Muscle of leg (tissue), 11 donors: Measurements from ENCODE around the gene NCAPD2. TPM values are rescaled to one million over a fixed set of nuclear protein-coding genes. Genes with fewer than 3 reads are reported as not detected.
"Not testable (repeated sequence)": the region's sequence is repeated elsewhere in the genome, so short reads cannot be mapped to it uniquely, and the experiment has no call there.

Source experiments
- DNase-seq: peaks from one replicate; pipeline ENCODE4 v3.0.0; 2013
- H3K27ac ChIP-seq: one replicate; pipeline ENCODE4 v1.5.1; 2013; ENCODE audit warnings: mild to moderate bottlenecking, low read length, control low read depth
- H3K27me3 ChIP-seq: one replicate; pipeline ENCODE4 v1.6.1; 2013; ENCODE audit warnings: low read length; ENCODE audit not compliant: control insufficient read depth, insufficient read depth
- H3K36me3 ChIP-seq: one replicate; pipeline ENCODE4 v1.6.1; 2013; ENCODE audit warnings: low read length; ENCODE audit not compliant: control insufficient read depth, insufficient read depth
- H3K4me1 ChIP-seq: one replicate; pipeline ENCODE4 v1.6.1; 2013; ENCODE audit warnings: low read length; ENCODE audit not compliant: control insufficient read depth, insufficient read depth
- H3K4me3 ChIP-seq: one replicate; pipeline ENCODE4 v1.5.1; 2013; ENCODE audit warnings: low read length, control low read depth
- H3K9me3 ChIP-seq: replicated peaks from 2 replicates; pipeline ENCODE4 v1.6.1; 2013; ENCODE audit warnings: low read depth, low read length; ENCODE audit not compliant: control insufficient read depth
- WGBS: methylation state at CpG from one replicate; pipeline ENCODE4 v1.1.5; 2013; ENCODE audit warnings: missing lambda C conversion rate; ENCODE audit not compliant: insufficient coverage; 5-methylcytosine and 5-hydroxymethylcytosine counted together
- polyA plus RNA-seq, 8 donors: library from polyadenylated mRNA; unstranded; fragments of 120-200 nt; gene quantifications; one replicate each; pipeline versions ENCODE4 v1.2.1 to v1.2.3, GENCODE V29; 2013; ENCODE audit warnings: inconsistent platforms in 1 of 8, low replicate concordance in 1 of 8; ENCODE audit not compliant: insufficient read length in 8 of 8, insufficient read depth in 1 of 8
- total RNA-seq: library from RNA; stranded (reverse); fragments of 120-200 nt; gene quantifications from one replicate; pipeline ENCODE4 v1.2.4, GENCODE V29; 2013

The NCAPD2 gene
- total and polyA plus RNA-seq, 9 donors = 24.4 to 52.0 (median 40.2) TPM

- 0% methylated on average over 26 of the region's 39 CpGs for WGBS
- H3K9me3 ChIP-seq = no peaks in the 10 kb centered on the region
- peak within 1 kb of the TSS; percentile 93 for H3K4me3 ChIP-seq
- peak; percentile 98 for DNase-seq
- H3K27ac ChIP-seq = peak within 1 kb of the TSS; percentile 99
- no peaks in the 10 kb centered on the region for H3K27me3 ChIP-seq
- peaks cover 21% of the 10 kb centered on the region for H3K36me3 ChIP-seq
- H3K4me1 ChIP-seq = peaks cover 14% of the 10 kb centered on the region
Observed at GRCh38 chr12:6492838-6493496, 935 bp upstream of the NCAPD2 start, which contains the start of gene MRPL51. Gene MRPL51 (minus strand): TSS chr12:6493262. CDS start chr12:6493136, 126 bp downstream.

GRCh38 chr12:6494258-6494743 lies 399 bp downstream of the NCAPD2 start:
- peak overlapping the region; percentile 85 for H3K27ac ChIP-seq
- peak overlapping the region; percentile 93 for H3K4me3 ChIP-seq
- peaks cover 14% of the 10 kb centered on the region for H3K4me1 ChIP-seq
- H3K9me3 ChIP-seq = no peaks in the 10 kb centered on the region
- peaks cover 30% of the 10 kb centered on the region for H3K36me3 ChIP-seq
- WGBS = no CpG with 5 or more reads among the region's 14 CpGs
- DNase-seq = no peak
- no peaks in the 10 kb centered on the region for H3K27me3 ChIP-seq

- H3K4me1 ChIP-seq = peaks cover 14% of the 10 kb centered on the region
- DNase-seq = no peak
- peak overlapping the region; percentile 93 for H3K4me3 ChIP-seq
- peaks cover 37% of the 10 kb centered on the region for H3K36me3 ChIP-seq
- H3K9me3 ChIP-seq = no peaks in the 10 kb centered on the region
- no peak overlapping the region for H3K27ac ChIP-seq
- no peaks in the 10 kb centered on the region for H3K27me3 ChIP-seq
- no CpG with 5 or more reads among the region's 1 CpG for WGBS
Observed at GRCh38 chr12:6494968-6495367, 1.1 kb downstream of the NCAPD2 start.

- not testable (repeated sequence) for H3K4me3 ChIP-seq, H3K27me3 ChIP-seq, H3K27ac ChIP-seq, DNase-seq, H3K9me3 ChIP-seq
- peaks cover 12% of the 10 kb centered on the region for H3K4me1 ChIP-seq
- no CpG with 5 or more reads among the region's 3 CpGs for WGBS
- H3K36me3 ChIP-seq = peaks cover 41% of the 10 kb centered on the region
Observed at GRCh38 chr12:6497291-6497690, 3.4 kb downstream of the NCAPD2 start.

GRCh38 chr12:6500466-6500865 lies 6.6 kb downstream of the NCAPD2 start:
- no peaks in the 10 kb centered on the region for H3K27me3 ChIP-seq
- no peak for DNase-seq
- no peak overlapping the region for H3K4me3 ChIP-seq
- H3K4me1 ChIP-seq = no peaks in the 10 kb centered on the region
- no peaks in the 10 kb centered on the region for H3K9me3 ChIP-seq
- H3K27ac ChIP-seq = no peak overlapping the region
- WGBS = 80% methylated on average over 2 of the region's 2 CpGs
- H3K36me3 ChIP-seq = peaks cover 45% of the 10 kb centered on the region

GRCh38 chr12:6507102-6507998 lies 13.4 kb downstream of the NCAPD2 start:
- Histone ChIP-seq H3K36me3 (peaks cover 42% of the 10 kb centered on the region), H3K27ac (no peak overlapping the region), H3K4me1 (no peaks in the 10 kb centered on the region), H3K27me3 (no peaks in the 10 kb centered on the region), H3K9me3 (no peaks in the 10 kb centered on the region), H3K4me3 (no peak overlapping the region)
- WGBS = 88% methylated on average over 7 of the region's 12 CpGs
- no peak for DNase-seq

- WGBS = 92% methylated on average over 5 of the region's 7 CpGs
- H3K27me3 ChIP-seq = no peaks in the 10 kb centered on the region
- no peak for DNase-seq
- no peaks in the 10 kb centered on the region for H3K9me3 ChIP-seq
- no peak overlapping the region for H3K4me3 ChIP-seq
- H3K4me1 ChIP-seq = no peaks in the 10 kb centered on the region
- H3K27ac ChIP-seq = no peak overlapping the region
- H3K36me3 ChIP-seq = peaks cover 49% of the 10 kb centered on the region
Observed at GRCh38 chr12:6508087-6508486, 14.2 kb downstream of the NCAPD2 start.

GRCh38 chr12:6520186-6520585 lies 26.3 kb downstream of the NCAPD2 start:
- Histone ChIP-seq H3K36me3 (peaks cover 81% of the 10 kb centered on the region), H3K27ac (no peak overlapping the region), H3K9me3 (no peaks in the 10 kb centered on the region), H3K27me3 (no peaks in the 10 kb centered on the region), H3K4me1 (no peaks in the 10 kb centered on the region), H3K4me3 (no peak overlapping the region)
- no CpG with 5 or more reads among the region's 3 CpGs for WGBS
- no peak for DNase-seq

- peaks cover 87% of the 10 kb centered on the region for H3K36me3 ChIP-seq
- WGBS = 70% methylated on average over 4 of the region's 10 CpGs
- no peak for DNase-seq
Observed at GRCh38 chr12:6522193-6522592, 28.3 kb downstream of the NCAPD2 start.

GRCh38 chr12:6523708-6524107 lies 29.8 kb downstream of the NCAPD2 start:
- no peaks in the 10 kb centered on the region for H3K27me3 ChIP-seq
- H3K4me3 ChIP-seq = no peak overlapping the region
- H3K27ac ChIP-seq = no peak overlapping the region
- no peaks in the 10 kb centered on the region for H3K4me1 ChIP-seq
- H3K36me3 ChIP-seq = peaks cover 93% of the 10 kb centered on the region
- WGBS = no CpG with 5 or more reads among the region's 3 CpGs
- DNase-seq = no peak
- no peaks in the 10 kb centered on the region for H3K9me3 ChIP-seq

More at GRCh38 chr12:6522193-6522592, 28.3 kb downstream of the NCAPD2 start:
- Histone ChIP-seq H3K9me3 (no peaks in the 10 kb centered on the region), H3K4me1 (no peaks in the 10 kb centered on the region), H3K27me3 (no peaks in the 10 kb centered on the region), H3K27ac (no peak overlapping the region), H3K4me3 (no peak overlapping the region)
